ENCODE data around the gene CARD16.
"Not testable (repeated sequence)": the region's sequence is repeated elsewhere in the genome, so short reads cannot be mapped to it uniquely, and the experiment has no call there.

The CARD16 gene

DNA sequence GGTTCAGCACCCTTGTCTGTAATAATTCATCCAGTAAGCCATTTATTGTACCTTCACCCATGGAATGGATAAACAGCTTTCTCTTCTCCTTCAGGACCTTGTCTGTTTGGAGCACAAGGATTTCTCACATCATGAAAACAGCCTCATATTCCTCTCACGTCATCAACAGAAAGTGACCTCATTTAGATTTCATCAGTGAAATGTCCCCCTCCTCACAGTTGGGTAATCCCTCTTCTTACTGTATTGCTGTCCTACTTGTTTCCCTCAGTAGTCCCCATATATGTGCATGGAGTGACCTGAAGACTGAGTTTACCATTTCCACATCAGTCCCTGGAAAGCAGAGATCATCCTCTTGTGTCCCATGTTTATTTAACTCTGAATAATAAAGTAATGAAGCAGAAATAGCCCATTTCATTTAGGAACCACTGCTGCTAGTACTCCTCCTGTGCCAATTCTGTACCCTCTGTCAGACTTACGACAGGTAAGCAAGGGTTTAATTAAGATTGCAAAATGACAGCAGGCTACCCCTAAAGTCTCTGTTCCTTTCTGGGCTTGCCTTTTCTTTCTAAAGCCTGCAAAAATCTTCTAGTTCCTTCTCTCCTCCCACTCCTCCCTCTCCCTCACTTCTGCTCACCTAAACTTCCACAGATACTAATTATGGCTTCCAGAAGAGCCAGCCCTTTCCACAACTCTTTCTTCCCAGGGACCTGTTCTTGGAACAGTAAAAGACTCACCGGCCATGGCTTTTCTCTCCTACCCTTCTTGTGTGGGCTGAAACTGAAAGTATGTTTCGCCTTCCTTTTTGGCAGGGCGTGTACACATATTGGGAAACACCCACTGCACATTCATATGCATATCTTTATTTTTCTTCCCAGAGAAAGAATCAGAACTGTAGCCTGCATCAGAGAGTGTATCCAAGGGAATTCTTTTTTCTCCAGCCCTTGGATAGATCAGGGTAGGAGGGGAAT is at the start of gene CARD16:
CARD16 (minus strand) TSS at position 779 of the 968 bp plus-strand sequence; CDS start at position 741, 38 bp downstream.
- peak; percentile 67 for DNase-seq

GRCh38 chr11:105092256-105093239 is 47.4 kb upstream of the CARD16 start:
- no peak for DNase-seq

DNA sequence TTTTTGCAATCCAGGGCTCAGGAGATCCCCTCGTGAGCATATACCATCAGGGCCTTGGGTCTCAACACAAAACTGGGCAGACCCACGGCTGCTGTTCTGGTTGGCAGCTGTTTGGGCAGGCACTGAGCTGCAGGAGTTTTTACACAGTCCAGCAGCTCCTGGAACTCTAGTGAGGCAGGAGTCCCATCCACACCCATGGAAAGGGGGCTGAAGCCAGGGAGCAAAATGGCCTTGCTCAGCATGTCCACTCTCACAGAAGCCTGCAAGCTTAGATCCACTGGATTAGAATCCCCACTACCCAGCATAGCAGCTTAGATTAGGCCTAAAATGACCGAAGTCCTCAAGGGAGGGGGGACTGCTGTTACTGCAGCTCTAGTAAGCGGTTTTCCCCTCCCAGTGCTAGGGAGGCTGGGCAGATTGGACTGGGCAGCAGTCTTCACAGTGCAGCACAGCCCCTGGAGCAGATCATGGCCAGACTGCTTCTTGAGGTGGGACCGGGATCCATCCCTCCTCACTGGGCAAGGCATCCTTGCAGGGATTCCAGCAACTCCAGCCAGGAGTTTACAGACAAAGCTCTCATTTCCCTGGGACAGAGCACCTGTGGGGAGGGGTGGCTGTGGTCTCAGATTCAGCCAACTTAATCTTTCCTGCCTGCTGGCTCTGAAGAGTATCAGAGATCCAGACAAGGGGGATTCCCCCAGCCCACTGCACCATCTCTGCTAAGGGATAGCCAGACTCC is 36.4 kb upstream of the CARD16 start:
- no peak for DNase-seq

DNA sequence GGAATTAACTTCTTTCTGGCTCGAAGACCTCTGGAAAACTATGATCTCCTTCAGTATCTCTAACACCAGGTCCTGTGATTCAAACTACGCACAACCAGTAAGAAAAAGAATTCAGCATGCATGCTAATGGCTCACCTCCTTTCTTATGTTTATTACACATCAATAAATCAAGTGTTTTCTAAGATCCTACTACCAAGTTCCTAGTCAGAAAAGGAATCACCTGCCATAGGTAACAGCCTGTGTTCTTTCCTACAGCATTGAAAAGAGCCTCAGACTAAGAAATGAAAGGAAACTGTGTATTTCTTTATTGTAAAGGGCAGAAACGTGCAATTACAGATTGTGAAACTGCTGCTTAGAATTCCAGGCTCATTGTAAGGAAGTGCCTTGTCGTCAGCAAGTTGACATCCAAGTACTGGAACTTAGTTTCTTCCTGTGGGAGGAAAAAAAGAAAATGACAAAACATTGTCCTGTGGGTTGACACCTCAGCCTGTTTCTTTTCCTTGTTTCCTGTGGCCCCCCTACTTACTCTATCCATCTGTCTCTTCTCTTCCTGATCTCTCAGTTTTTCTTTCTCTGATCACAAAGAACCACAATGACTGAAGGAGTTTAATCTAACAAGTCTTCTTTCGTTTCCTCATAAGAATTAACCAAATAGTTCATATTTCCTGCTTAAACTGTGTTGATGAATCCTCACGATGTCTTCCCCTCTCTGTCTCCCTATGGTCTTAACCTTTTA is 35.2 kb upstream of the CARD16 start:
- not testable (repeated sequence) for DNase-seq

DNA sequence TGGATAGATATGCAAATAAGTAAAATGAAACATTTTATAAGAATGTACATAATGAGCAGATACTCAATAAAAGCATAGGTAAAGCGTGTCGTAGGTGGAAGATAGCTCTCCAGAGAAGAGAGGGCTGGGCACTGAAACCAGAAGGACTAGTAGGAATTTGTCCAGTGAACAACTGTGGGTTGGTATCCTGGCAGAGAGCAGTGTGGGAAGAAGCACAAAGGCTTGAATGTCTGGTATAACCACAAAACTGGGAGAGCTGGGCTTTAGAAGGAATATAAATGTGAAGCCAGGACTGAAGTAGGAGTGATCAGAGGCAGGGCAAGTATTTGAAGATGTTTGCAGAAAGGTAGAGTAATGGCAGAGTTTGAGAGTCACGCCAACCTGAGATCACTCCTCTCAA is 33.1 kb upstream of the CARD16 start:
- DNase-seq: no peak

- DNase-seq: peak; percentile 78
These were observed 32.1 kb upstream of the CARD16 start for GRCh38 chr11:105077141-105077790.

DNA sequence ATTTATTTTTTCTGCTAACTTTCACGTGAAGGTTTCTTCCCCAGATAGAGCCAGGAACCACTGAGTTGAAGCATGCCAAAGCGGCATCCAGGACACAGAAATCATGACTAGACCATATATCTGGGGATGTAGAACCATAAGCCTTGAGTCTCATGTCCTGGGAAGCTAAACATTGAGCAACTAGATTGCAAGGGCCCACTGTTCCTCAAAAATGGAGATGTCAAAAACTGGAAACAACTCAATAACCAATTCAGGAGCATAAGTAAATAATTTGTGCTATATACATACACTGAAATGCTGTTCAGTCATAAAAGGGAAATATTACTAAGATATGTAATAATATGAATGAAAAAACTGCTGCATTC is 29.0 kb upstream of the CARD16 start:
- DNase-seq: no peak

DNA sequence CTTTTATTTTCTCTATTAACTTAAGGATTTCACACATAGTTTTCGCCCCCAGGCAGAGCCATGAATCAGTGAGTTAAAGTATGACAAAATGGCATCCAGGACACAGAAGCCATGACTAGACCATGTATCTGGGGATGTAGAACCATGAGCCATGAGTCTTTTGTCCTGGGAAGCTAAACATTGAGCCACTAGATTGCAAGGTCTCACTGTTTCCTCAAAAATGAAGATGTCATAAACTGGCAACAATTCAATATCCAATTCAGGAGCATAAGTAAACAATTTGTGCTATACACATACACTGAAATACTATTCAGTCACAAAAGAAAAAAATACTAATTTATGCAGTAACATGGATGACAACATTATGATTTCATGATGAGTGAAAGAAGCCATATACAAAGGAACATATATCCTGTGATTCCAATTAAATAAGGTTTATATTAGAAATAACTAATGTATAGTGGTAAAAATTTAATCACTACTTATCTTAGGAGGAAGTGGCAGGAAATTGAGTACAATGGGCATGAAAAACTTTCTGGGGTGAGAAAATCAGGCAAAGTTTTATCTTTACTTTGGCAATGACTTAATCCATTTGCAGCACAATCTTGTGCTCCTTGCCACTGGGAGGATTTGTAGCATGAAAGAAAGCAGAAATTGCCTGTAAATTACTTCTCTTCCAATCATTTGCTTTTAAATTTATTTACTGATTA is 28.5 kb upstream of the CARD16 start:
- DNase-seq: no peak

DNA sequence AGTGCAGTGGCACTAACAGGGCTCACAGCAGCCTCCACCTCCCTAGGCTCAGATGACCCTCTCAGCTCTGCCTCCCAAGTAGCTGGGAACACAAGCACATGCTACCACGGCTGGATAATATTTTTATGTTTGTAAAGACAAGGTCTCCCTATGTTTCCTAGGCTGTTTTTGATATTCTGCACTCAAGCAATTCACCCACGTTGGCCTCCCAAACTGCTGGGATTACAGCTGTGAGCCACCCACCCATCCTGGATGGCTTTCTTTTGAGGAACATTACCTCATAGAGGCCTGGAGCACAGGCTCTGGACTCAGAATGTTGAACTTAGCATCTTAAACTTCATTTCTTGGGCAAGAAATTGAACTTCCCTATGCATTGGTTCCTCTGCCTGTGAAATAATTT is 26.9 kb upstream of the CARD16 start:
- DNase-seq: not testable (repeated sequence)

DNA sequence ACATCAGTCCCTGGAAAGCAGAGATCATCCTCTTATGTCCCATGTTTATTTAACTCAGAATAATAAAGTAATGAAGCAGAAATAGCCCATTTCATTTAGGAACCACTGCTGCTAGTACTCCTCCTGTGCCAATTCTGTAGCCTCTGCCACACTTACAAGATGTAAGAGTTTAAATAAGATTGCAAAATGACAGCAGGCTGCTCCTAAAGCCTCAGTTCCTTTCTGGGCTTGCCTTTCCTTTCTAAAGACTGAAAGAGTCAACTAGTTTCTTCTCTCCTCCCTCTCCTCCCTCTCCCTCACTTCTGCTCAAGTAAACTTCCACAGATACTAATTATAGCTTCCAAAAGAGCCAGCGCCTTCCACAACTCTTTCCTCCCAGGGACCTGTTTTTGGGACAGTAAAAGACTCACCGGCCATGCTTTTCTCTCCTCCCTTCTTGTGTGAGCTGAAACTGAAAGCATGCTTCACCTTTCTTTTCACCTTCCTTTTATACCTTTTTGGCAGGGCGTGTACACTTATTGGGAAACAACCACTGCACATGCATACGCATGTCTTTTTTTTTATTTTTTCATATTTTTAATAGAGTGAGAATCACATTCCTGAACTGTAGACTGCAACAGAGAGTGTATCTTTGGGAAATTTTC is 26.1 kb upstream of the CARD16 start:
- DNase-seq: no peak

GRCh38 chr11:105070306-105070705 is 25.2 kb upstream of the CARD16 start:
- no peak for DNase-seq

DNA sequence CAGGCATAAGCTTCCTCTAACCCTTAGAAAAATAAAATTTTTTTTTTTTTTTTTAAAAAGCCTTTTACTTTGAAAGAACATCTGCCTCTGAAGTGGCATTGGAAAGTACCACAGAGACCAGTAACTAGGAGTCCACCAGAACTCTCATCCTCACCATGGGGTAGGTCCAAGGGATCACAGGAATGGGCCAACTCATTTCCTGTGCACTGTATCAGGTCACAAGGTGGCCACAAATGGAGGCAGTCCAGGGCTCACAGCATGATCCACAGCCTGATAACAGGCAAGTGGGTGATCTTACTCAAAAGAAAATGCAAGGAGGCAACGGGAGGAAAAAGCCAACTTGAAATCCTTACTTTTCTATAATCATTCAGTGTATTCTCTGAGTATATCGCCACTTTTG is 24.6 kb upstream of the CARD16 start:
- DNase-seq: not testable (repeated sequence)

DNA sequence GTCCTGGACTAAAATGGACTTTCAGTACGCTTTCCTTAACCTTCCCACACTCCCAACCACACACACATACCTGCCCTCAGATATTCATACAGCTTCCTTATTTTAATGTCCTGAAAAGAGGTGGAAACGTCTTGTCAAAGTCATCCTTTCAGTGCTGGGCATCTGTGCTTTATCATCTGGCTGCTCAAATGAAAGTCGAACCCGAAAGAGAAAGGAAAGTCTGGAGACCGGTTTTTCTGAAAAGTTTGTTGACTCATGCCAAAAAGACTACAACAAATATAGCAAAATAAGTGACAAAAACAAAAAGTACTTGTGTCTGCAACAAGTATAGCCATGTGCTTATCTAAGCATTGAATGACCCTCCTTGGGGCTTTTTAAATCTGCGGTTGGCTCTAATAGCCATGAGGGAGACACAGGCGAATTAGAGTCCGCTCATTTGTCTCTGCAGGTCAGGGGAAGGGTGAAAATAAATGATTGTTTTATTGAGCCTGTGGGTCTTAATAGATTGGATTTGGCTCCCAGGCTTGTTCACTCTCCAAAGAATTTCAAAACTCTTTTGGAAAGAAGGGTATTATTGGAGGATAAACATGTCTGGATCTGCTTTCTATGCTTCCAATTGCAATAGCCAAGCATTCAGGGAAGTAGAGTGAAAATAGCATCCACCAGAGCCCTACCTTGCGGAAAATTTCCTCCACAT is 18.3 kb upstream of the CARD16 start:
- not testable (repeated sequence) for DNase-seq

DNA sequence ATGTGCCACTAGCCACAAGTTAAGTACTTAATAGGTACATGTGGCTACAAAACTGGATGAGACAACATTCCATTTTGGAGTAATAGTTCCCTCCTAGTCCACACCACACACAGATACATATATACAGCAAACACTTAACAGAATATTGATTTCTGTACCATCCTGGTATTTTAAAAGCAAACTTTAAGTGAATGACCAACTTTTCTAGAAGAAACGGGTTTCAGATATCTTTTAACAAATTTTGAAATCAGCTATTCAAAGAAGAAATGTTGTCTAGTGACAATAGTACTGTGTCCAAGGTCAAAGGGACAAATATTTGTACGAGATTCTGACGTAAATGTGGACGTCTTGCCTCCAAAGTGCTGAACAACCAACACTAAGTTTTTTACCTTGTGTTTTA is 12.3 kb upstream of the CARD16 start:
- DNase-seq: no peak

- DNase-seq: no peak
These were observed 11.3 kb upstream of the CARD16 start for GRCh38 chr11:105056446-105056845.

DNA sequence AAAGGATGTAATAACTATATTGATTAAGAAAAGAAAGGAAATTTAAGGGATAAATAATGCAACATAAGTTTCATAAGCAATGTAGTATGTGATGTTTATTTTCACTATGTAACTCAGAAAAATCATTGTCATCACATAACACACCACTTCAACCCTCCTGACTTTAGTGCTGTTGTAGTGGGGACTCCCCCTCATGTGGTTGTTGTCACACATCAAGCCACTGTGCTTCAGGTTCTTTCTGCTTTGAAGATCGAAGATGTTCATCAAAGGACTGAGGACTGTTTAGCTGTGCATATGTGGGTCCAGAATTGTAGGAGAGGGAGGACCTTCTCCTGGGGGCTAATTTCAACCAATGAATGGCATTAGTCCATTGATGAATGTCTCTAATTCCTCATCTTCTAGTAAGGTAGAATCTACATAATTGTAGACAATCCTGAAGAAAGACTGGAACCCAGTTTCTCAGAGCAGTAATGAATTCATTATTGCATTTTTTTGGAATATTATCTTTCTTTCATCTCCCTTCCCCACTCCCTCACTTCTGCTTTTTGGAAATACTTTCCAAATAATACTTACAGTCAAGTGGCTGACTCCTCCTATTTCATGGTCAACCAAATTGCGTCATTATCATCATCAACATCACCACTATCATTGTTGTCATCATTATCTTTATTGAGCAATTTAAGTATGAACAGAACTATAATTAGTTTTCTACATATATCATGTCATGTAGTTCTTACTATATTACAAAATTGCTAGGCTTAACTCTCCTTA is 9.8 kb upstream of the CARD16 start:
- no peak for DNase-seq

DNA sequence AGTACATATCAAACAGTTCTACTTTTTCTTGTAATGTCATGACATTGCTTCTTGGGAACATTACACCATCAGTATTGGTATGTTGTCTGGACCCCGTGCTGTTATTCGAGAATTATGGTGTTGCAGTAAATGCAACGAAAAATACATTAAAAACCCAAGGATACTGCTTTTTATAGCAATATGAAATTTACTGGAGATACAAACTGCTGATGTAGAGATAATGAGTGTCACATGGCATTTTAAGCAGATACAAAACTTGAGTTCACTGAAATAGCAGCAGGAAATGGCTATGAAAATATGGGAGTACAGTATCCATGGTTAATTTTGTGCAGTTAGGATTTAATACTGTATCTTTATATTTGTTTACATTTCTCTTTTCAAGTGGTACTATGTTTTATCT is 7.4 kb upstream of the CARD16 start:
- DNase-seq: no peak

- no peak for DNase-seq
These were observed 6.4 kb upstream of the CARD16 start for GRCh38 chr11:105051559-105051958.

- DNase-seq: no peak
These were observed 4.3 kb upstream of the CARD16 start for GRCh38 chr11:105049481-105049880.

Measured in activated CD4-positive, alpha-beta T cell treated with anti-CD3 and anti-CD28 coated beads, Interleukin-2, amount 50 U/mL, for 16 hours (primary cell).